HEK293T (cell line): ENCODE results near the gene EGFLAM.

Experiments
- BHLHE40 ChIP-seq: fragments of 450-650 bp; IDR thresholded peaks from 2 replicates; pipeline ENCODE4 v1.6.1; 2016; ENCODE audit warnings: mild to moderate bottlenecking, moderate library complexity, borderline replicate concordance
- ELF4 ChIP-seq: fragments of 450-650 bp; IDR thresholded peaks from 2 replicates; pipeline ENCODE4 v1.6.1; 2017; ENCODE audit warnings: antibody characterized with exemption
- FOXA1 ChIP-seq: fragments of 450-650 bp; IDR thresholded peaks from 2 replicates; pipeline ENCODE4 v1.6.1; 2016; ENCODE audit warnings: mild to moderate bottlenecking
- FOXK2 ChIP-seq: fragments of 450-650 bp; IDR thresholded peaks from 2 replicates; pipeline ENCODE4 v1.6.1; 2016; ENCODE audit warnings: mild to moderate bottlenecking
- FOXM1 ChIP-seq: fragments of 450-650 bp; IDR thresholded peaks from 2 replicates; pipeline ENCODE4 v1.6.1; 2017; ENCODE audit warnings: mild to moderate bottlenecking, borderline replicate concordance
- SUZ12 ChIP-seq: fragments of 450-650 bp; IDR thresholded peaks from 2 replicates; pipeline ENCODE4 v1.6.1; 2016; ENCODE audit warnings: mild to moderate bottlenecking
- ZNF384 ChIP-seq: fragments of 450-650 bp; IDR thresholded peaks from 2 replicates; pipeline ENCODE4 v1.6.1; 2016

DNA sequence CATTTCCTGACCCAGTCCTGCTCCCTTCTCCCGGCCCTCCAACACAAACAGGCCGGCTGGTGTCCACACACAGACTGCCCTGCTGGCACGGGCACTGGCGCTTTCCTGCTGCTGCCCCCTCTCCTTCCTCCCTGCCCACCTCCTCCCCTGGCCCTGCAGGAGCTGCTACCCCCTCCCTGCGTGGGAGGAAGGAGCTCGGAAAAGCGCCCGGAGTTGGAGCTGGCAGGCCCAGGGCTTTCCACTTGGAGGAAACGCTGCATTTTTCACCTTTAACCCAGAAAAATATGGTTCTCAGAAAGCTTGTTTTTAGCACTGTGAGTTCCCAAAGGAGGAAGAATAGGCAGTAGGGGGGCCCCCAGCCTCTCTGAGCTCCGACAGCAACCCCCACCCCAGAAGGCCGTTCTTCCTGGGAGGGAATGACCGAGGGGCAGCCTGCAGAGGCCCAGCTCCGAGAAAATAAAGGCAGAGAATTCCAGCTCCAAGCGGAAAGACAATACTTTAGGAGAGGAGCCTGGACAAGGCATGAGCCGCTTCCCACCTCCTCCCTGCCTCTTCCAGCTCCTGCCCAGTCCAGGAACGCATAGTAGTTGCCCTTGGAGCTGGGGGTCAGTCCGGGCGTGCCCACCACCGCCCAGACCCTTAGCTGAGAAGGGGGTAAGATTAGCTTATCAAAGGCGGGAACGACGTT, 209.1 kb downstream of the EGFLAM start:
- TF ChIP-seq FOXK2, result no peak
- TF ChIP-seq BHLHE40, result no peak
- TF ChIP-seq ELF4, result no peak
- TF ChIP-seq FOXA1, result no peak
- no peak for TF ChIP-seq SUZ12
- TF ChIP-seq FOXM1, result no peak
- no peak for TF ChIP-seq ZNF384
